Measurements from ENCODE around the gene CFAP119.

DNA sequence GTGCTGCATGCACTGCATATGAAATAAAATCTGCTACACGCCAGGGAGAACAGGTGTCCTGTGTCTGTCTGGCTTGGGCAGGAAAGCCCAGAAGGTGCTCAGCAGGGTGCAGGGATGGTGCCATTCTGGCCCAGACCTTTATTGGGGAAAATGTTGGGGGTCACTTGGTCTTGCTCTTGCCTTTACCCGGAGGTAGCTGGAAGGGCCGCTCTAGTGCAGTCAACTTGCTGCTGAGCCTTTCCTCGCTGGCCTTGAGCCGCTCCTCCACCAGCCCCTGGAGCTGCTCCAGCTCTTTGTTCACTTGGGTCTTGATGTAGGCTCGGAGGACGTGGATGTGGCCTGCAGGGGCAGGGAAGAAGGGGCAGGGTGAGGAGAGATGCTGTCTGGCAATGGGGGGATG is 4.5 kb downstream of the CFAP119 start:
- TF ChIP-seq PPARA (CRISPR knock-in tag; IDR thresholded peaks at IDR 0.05; ENCODE audit: borderline replicate concordance) (no peak), CSDC2 (CRISPR knock-in tag; IDR thresholded peaks at IDR 0.05) (no peak), ESRRG (CRISPR knock-in tag; IDR thresholded peaks at IDR 0.05) (no peak), ZFP3 (CRISPR knock-in tag; IDR thresholded peaks at IDR 0.05) (no peak), ZNF70 (CRISPR knock-in tag; IDR thresholded peaks at IDR 0.05) (no peak)
- TF ChIP-seq, protein P1, sequence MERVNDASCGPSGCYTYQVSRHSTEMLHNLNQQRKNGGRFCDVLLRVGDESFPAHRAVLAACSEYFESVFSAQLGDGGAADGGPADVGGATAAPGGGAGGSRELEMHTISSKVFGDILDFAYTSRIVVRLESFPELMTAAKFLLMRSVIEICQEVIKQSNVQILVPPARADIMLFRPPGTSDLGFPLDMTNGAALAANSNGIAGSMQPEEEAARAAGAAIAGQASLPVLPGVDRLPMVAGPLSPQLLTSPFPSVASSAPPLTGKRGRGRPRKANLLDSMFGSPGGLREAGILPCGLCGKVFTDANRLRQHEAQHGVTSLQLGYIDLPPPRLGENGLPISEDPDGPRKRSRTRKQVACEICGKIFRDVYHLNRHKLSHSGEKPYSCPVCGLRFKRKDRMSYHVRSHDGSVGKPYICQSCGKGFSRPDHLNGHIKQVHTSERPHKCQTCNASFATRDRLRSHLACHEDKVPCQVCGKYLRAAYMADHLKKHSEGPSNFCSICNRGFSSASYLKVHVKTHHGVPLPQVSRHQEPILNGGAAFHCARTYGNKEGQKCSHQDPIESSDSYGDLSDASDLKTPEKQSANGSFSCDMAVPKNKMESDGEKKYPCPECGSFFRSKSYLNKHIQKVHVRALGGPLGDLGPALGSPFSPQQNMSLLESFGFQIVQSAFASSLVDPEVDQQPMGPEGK (CRISPR knock-in tag; IDR thresholded peaks at IDR 0.05; ENCODE audit: borderline replicate concordance), result no peak

All from SK-N-SH treated with all-trans-retinoic acid at 6 μM for 48 hours (cell line).